ENCODE measurements around the gene CTAGE9.
"Not testable (repeated sequence)": the region's sequence is repeated elsewhere in the genome, so short reads cannot be mapped to it uniquely, and the experiment has no call there.

The CTAGE9 gene

DNA sequence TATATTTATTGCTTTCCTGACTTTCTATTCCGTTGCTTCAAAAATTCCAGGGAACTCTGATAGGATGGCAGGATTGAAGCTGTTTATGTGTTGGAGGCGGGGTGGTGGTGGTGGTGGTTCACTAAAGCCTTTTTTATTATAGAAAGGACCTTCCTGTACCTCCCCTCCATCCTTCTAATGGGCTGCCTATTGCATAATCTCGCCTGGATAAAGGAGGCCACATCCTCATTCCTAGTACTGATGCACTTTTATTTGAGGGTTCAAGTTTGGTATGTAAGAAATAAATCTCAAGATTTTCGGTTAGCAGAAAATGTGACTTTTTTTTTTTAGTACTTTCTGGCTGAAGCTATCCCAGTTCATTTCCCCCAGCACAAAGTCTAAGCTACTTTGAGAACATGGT, 18.7 kb upstream of the CTAGE9 start:
- no peak for DNase-seq

DNA sequence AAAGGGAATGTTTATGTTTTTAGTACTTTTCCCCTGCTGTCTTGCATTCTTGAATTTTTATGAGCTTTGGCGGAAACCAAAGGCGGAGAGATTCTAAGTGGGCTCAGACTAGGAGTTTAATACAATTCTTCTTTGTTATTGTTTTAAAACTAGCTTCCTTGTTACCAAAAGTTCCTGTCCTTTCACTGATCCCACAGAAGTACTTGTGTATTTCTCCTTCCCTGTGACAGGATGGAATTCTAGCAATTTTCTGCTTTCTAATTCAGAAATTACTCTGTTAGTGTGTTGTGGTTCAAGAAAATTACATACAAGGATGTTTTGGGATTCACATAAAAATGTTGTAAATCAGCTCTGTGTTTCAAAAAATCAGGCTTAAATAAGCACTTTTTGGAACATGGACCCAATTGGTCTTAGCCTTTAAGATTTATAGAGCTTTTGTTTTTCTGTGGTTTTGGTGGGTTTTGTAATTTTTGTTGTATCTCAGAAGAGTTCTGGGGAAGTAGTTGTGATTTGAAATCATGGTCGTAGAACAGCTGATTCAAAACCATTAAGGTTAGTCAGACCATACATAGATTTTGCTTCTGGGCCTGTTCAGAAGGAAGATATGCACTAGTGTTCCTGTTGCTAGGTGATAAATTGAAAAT, 17.6 kb upstream of the CTAGE9 start:
- no peak for DNase-seq

DNA sequence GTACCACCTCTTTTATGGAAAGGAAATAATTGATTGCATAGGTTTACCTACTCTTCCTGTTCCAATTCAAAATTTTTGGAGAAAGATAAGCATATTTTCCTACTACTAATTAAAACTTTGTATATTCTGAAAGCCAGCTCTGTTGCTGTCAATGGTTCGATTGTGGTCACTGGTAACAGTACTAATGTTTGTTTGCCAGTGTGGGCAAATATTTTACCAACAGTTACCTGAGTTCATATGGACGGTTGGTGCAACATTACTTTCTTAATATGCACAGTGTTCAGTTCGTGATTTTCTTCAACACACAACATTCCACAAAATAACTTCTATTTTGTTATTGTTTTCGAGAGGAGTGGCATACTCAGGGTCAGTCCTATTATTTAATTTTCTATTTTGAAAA, 17.1 kb upstream of the CTAGE9 start:
- DNase-seq, result no peak

DNA sequence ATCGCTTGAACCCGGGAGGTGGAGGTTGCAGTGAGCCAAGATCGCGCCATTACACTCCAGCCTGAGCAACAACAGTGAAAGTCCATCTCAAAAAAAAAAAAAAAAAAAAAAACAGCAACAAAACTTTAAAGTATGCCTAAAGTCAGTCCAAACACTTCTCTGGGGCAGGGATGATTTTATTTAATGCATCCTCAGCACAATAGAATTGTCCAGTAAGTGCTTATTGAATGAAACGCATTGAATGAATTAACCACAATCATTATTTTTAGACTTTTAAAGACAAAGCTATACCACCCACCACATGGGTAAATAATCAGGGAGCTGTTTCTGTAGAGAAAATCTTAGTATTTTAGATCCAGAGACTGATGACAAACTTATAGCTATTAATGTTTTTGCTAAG, 16.6 kb upstream of the CTAGE9 start:
- DNase-seq, result no peak

DNA sequence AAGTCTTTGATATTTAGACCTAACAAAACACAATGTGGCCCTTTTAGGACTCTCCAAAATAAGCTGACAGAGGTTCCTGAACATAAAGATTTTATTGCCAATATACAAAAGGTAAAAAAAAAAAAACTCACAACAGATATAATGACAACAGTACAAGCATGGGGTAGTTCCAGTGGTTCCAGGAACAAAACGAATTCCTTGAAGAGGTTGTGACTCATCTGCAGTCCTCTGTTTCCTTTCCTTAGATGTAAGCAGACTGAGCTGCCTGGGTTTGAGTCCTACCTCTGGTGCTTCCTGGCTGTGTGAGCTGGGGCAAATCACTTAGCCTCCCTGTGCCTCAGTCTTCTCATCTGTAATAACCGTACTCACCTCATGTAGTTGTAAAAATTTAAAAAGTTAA, 13.3 kb upstream of the CTAGE9 start:
- no peak for DNase-seq

DNA sequence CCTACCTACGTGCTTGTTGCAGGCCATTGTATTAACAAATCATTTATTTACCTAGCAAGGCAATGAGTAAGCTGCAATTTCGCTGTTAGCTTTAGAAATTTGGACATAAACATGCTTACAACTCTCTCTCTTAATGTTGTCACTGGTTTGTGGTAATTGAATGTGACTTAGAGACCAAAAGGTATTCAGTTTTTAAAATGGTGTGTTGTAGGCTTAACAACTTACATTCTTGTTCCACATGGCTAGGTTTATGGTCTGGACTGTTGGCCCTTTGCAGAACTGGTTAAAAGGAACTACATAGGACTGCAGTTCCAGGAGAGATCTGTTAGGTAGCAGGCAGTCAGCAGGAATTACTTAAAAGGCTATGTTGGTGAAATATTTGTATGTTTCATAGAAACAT, 10.3 kb upstream of the CTAGE9 start:
- no peak for DNase-seq

DNA sequence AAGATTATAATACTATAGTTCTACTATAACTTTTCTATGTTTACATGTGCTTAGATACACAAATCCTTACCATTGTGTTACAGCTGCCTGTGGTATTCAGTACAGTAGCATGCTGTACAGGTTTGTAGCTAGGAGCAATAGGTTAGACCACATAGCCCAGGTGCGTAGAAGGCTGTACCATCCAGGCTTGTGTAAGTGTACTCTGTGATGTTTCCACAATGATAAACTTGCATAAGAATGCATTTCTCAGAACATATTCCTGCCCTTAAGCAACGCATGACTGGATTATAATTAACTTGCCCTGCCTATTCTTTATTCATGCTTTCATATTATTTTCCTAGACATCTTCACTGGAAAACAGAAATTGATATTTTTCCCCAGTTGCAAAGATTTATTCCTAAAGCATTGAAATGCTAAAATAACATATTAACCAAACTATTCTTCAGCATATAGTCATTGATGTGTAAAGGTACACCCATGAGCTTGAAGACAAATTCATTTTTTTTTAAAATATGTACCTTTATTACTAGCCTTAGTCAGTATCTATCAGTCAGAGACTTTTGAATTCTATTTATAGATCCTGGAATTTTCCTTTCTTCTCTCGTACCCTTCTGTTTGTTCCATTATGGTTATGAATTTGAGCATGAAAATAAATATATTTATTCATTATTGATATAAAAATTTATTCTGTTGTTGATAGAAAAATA, 7.2 kb upstream of the CTAGE9 start:
- DNase-seq, result no peak

DNA sequence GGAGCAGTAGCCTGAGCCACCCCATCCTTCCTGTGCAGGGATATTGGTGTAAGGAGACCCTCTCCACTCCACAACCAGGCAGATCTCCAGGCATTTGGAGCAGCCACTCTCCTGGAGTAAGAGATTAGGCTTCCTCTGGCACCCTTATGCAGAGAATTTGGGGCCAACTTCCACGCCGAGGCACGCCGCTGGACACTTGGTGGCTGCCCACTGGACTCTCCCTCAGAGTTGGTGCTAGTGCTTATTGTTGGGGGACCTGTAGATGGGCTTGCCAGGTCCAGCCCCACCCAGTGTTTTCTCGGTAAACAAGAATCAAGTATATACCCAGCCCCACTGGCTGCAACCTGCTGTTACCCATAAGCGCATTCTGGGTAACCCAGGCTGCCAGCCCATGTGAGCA, 4.8 kb upstream of the CTAGE9 start:
- not testable (repeated sequence) for DNase-seq

- DNase-seq, result not testable (repeated sequence)
These were observed 6.9 kb downstream of the CTAGE9 start for GRCh38 chr6:131703905-131704304.

GRCh38 chr6:131700851-131701250, 10.0 kb downstream of the CTAGE9 start:
- not testable (repeated sequence) for DNase-seq

DNA sequence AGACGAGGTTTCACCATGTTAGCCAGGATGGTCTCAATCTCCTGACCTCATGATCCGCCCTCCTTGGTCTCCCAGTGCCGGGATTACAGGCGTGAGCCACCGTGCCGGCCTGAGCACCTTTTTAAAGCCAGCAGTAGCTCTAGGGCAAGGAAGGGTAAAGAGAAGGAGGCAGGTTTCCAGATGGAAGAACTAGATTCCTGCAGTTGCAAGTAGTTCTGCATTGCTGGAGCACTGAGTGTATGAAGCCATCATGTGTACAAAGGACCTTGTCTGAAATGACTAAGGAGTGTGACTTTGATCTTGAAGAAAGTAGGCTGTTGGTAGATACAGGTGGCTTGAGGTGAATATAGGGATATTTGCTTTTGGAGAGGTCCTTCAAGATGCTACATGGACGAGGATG, 13.9 kb downstream of the CTAGE9 start:
- DNase-seq, result no peak

GRCh38 chr6:131694832-131695426, 15.9 kb downstream of the CTAGE9 start:
- peak; percentile 17 to 19 for DNase-seq

GRCh38 chr6:131693384-131693783, 17.4 kb downstream of the CTAGE9 start:
- no peak for DNase-seq

DNA sequence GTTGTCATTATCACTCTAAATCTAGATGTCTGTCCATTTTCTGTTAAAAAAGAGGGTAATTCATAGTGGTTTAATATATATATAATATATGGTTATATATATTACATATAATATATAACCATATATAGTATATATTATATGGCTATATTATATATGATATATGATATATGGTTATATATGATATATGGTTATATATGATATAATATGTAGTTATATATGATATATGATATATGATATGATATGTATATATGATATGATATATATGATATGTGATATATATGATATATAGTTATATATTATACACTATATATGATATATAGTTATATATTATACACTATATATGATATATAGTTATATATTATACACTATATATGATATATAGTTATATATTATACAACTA, 18.2 kb downstream of the CTAGE9 start:
- DNase-seq, result no peak

DNA sequence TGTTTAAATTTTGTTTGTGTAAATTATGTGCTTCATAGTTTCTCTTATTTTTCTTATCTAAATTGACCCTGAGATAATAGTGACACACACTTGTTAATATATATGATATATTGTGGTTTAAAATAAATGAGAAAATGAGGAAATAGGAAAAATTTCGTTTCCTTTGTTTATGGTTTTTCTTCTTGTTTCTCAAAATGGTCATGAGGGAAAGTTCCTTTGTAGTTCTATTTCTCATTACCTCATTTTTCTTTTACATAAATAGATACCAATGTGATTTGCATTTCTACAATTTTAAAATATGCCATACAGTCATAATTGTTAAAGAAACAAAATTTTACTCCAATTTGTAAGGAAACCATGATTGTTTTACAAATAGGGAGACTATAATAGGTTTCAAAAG, 18.8 kb downstream of the CTAGE9 start:
- DNase-seq, result no peak

GRCh38 chr6:131688286-131688685, 22.5 kb downstream of the CTAGE9 start:
- DNase-seq, result no peak

DNA sequence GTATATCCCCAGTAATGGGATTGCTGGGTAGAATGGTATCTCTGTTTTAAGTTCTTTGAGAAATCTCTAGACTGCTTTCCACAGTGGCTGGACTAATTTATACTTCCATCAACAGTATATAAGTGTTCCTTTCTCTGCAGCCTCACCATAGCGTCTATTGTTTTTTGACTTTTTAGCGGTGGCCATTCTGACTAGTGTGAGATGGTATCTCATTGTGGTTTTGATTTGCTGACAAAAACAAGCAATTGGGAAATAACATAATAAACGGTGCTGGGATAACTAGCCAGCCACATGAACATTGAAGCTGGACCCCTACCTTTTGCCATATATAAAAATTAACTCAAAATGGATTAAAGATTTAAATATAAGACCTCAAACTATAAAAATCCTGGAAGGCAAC, 23.8 kb downstream of the CTAGE9 start:
- DNase-seq, result no peak

GRCh38 chr6:131685266-131685780, 25.5 kb downstream of the CTAGE9 start:
- no peak for DNase-seq

- no peak for DNase-seq
These were observed 27.3 kb downstream of the CTAGE9 start for GRCh38 chr6:131683479-131683878.

GRCh38 chr6:131682442-131682841, 28.4 kb downstream of the CTAGE9 start:
- no peak for DNase-seq

DNA sequence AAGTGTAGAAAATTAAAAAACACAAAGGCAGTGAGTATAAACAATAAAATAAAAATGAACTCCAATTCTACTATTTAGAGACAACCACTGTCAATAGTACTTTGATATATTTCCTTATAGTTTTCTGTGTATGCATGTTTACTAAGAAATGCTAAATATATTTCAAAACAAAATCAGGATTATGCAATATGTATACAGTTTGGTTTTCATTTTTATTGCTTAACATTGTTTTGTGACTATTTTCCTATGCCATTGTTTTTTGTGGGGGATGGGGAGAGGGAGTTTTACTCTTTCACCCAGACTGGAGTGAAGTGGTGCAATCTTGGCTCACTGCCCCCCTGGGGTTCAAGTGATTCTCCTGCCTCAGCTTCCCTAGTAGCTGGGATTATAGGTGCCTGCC, 29.2 kb downstream of the CTAGE9 start:
- no peak for DNase-seq

- no peak for DNase-seq
These were observed 29.9 kb downstream of the CTAGE9 start for GRCh38 chr6:131680868-131681267.

DNA sequence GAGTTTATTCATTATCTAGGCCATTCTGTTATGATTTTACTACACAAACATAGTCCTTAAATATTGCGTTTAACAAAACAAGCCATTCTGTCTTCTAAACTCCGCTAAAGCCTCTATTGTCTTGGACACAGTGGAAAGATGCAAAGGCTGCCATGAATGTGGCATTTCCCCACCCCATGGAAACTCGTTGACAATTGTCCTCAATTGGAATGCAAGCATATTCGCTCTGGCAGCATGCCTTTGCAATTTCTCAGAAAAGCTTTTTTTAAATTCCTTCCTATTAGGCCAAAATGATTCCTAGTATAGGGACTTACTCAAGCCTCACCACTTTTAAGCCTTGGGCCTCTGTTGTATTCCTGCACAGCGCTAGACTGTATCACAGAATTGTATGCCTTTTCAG, 32.4 kb downstream of the CTAGE9 start:
- DNase-seq, result no peak

DNA sequence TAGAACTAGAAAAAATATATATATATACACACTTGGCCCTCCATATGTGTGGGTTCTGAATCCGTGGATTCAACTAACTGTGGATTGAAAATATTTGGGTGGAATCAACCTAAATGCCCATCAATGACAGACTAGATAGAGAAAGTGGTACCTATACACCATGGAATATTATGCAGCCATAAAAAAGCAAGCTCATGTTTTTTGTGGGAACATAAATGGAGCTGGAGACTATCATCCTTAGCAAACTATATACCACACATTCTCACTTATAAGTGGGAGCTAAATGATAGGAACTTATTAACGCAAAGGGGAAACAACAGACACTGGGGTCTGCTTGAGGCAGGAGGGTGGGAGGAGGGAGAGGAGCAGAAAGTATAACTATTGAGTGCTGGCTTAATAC, 37.6 kb downstream of the CTAGE9 start:
- DNase-seq, result no peak

Measured in hippocampal formation (tissue), 2 donors.